HUES6 (cell line): ENCODE data around the gene ADAM11.
A peak's percentile ranks its signal among the peaks of the same experiment; 100 is the strongest.

ENCODE experiments used
- H3K27ac ChIP-seq: 2 replicates; pipeline ENCODE4 v1.7.0; 2013; ENCODE audit warnings: low read depth, mild to moderate bottlenecking, low read length, inconsistent platforms
- H3K27me3 ChIP-seq: 2 replicates; pipeline ENCODE4 v1.6.1; 2013; ENCODE audit warnings: low read length; ENCODE audit not compliant: control insufficient read depth, insufficient read depth
- H3K36me3 ChIP-seq: 2 replicates; pipeline ENCODE4 v1.6.1; 2013; ENCODE audit warnings: low read length; ENCODE audit not compliant: control insufficient read depth, insufficient read depth
- H3K4me1 ChIP-seq: 2 replicates; pipeline ENCODE4 v1.6.1; 2013; ENCODE audit warnings: low read length; ENCODE audit not compliant: control insufficient read depth, insufficient read depth
- H3K4me3 ChIP-seq: 2 replicates; pipeline ENCODE4 v1.5.1; 2013; ENCODE audit warnings: low read depth, low read length
- H3K9ac ChIP-seq: one replicate; pipeline ENCODE4 v1.6.1; 2013; ENCODE audit warnings: mild to moderate bottlenecking, low read length
- H3K9me3 ChIP-seq: 2 replicates; pipeline ENCODE4 v1.6.1; 2013; ENCODE audit warnings: low read depth, low read length; ENCODE audit not compliant: control insufficient read depth, insufficient read depth

ADAM11 gene

DNA sequence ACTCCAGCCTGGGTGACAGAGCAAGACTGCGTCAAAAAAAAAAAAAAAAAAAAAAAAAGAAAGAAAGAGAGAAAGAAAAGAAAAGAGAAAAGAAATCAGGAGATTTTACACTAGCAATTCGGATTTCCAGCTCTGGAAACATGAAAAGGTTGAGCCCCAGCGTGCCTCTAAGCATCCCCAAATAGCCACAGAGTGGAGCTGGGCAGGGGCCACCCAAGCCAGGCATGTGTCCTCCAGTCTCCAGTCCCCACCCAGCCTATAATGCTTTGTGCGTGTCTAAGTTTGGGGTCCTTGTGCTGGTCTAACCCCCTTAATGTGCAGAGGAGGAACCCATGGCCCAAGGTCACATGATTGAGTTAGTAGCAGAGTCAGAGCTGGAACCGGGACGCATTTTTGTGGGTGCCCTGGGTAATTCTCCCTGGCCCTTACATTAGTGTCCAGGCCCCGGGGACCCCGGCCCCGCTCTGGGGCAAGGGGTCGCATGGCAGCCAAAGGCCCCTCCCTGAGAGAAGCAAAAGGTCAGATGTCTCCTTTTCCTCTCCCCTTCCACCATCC is 19.9 kb downstream of the ADAM11 start:
- peaks cover 42% of the 10 kb centered on the region for H3K4me1 ChIP-seq
- H3K4me3 ChIP-seq: peak overlapping the region; percentile 63
- H3K9ac ChIP-seq: no peak overlapping the region
- no peak overlapping the region for H3K27ac ChIP-seq
- peaks cover 22% of the 10 kb centered on the region for H3K27me3 ChIP-seq
- no peaks in the 10 kb centered on the region for H3K36me3 ChIP-seq
- no peaks in the 10 kb centered on the region for H3K9me3 ChIP-seq

- peak overlapping the region; percentile 63 for H3K4me3 ChIP-seq
- H3K27me3 ChIP-seq: peaks cover 22% of the 10 kb centered on the region
- peaks cover 39% of the 10 kb centered on the region for H3K4me1 ChIP-seq
- no peaks in the 10 kb centered on the region for H3K9me3 ChIP-seq
- no peaks in the 10 kb centered on the region for H3K36me3 ChIP-seq
- no peak overlapping the region for H3K27ac ChIP-seq
- H3K9ac ChIP-seq: peak overlapping the region; percentile 65
Observed at GRCh38 chr17:44779211-44780025, 20.6 kb downstream of the ADAM11 start.

- no peaks in the 10 kb centered on the region for H3K9me3 ChIP-seq
- H3K9ac ChIP-seq: no peak overlapping the region
- peaks cover 22% of the 10 kb centered on the region for H3K27me3 ChIP-seq
- no peaks in the 10 kb centered on the region for H3K36me3 ChIP-seq
- H3K4me1 ChIP-seq: peaks cover 36% of the 10 kb centered on the region
- H3K27ac ChIP-seq: no peak overlapping the region
- no peak overlapping the region for H3K4me3 ChIP-seq
Observed at GRCh38 chr17:44780161-44780560, 21.4 kb downstream of the ADAM11 start.

- no peak overlapping the region for H3K4me3 ChIP-seq
- H3K27ac ChIP-seq: no peak overlapping the region
- peaks cover 36% of the 10 kb centered on the region for H3K4me1 ChIP-seq
- H3K9me3 ChIP-seq: no peaks in the 10 kb centered on the region
- peaks cover 22% of the 10 kb centered on the region for H3K27me3 ChIP-seq
- no peaks in the 10 kb centered on the region for H3K36me3 ChIP-seq
- H3K9ac ChIP-seq: no peak overlapping the region
Observed at GRCh38 chr17:44780845-44781480, 22.2 kb downstream of the ADAM11 start.

GRCh38 chr17:44781551-44782325 is 22.9 kb downstream of the ADAM11 start:
- H3K4me3 ChIP-seq: no peak overlapping the region
- peaks cover 32% of the 10 kb centered on the region for H3K4me1 ChIP-seq
- H3K36me3 ChIP-seq: no peaks in the 10 kb centered on the region
- H3K27ac ChIP-seq: no peak overlapping the region
- H3K9ac ChIP-seq: no peak overlapping the region
- peaks cover 14% of the 10 kb centered on the region for H3K27me3 ChIP-seq
- no peaks in the 10 kb centered on the region for H3K9me3 ChIP-seq

GRCh38 chr17:44782326-44782850 is 23.6 kb downstream of the ADAM11 start:
- Histone ChIP-seq H3K27me3 (peaks cover 8% of the 10 kb centered on the region), H3K9ac (no peak overlapping the region), H3K4me3 (no peak overlapping the region), H3K4me1 (peaks cover 32% of the 10 kb centered on the region), H3K9me3 (no peaks in the 10 kb centered on the region), H3K27ac (no peak overlapping the region), H3K36me3 (no peaks in the 10 kb centered on the region)

DNA sequence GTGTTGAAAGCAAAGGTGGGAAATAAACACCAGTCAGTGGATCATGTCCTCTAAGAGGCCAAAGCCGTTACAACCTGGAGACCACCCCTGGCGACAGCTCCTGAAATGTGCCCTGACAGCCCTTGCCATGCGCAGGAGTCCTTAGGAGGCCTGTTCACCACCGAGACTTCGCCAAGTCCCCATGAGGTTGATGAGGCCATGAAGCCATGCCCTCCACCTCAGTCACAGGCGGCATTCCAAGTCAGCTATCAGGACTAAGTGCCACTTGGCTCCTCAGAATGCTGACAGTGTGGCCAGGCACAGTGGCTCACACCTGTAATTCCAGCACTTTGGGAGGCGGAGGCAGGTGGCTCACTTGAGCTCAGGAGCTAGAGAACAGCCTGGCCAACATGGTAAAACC is 27.1 kb downstream of the ADAM11 start:
- no peaks in the 10 kb centered on the region for H3K36me3 ChIP-seq
- H3K4me3 ChIP-seq: no peak overlapping the region
- no peaks in the 10 kb centered on the region for H3K9me3 ChIP-seq
- peaks cover 19% of the 10 kb centered on the region for H3K4me1 ChIP-seq
- H3K27ac ChIP-seq: no peak overlapping the region
- H3K27me3 ChIP-seq: no peaks in the 10 kb centered on the region
- no peak overlapping the region for H3K9ac ChIP-seq

DNA sequence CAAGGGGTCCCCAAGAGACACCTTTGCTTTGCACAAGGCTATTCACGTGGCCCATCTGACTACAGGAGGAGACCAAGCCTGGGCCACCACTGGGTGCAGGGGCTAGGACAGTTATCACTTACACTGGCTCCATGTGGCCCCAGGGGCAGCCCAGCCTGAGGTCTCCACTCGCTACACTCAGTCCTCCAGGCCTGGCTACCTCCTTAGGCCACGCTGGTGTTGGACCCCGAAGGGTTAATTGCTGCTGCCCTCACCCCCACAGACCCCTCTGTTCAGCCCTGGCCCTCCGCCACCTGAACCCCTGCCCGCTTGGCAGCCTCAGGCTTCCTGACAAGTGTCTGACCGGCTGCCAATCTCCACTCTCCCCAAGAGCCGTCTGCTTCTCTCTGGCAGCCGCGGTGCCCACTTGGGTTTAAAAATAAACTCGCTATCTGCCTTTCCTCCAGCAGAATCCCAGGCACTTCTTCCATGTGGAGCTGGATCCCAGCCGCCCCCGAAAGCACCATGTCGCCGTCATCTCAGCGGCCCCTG is 27.8 kb downstream of the ADAM11 start:
- Histone ChIP-seq H3K4me1 (peaks cover 12% of the 10 kb centered on the region), H3K27me3 (no peaks in the 10 kb centered on the region), H3K36me3 (no peaks in the 10 kb centered on the region), H3K9me3 (no peaks in the 10 kb centered on the region), H3K27ac (no peak overlapping the region), H3K9ac (no peak overlapping the region), H3K4me3 (no peak overlapping the region)

DNA sequence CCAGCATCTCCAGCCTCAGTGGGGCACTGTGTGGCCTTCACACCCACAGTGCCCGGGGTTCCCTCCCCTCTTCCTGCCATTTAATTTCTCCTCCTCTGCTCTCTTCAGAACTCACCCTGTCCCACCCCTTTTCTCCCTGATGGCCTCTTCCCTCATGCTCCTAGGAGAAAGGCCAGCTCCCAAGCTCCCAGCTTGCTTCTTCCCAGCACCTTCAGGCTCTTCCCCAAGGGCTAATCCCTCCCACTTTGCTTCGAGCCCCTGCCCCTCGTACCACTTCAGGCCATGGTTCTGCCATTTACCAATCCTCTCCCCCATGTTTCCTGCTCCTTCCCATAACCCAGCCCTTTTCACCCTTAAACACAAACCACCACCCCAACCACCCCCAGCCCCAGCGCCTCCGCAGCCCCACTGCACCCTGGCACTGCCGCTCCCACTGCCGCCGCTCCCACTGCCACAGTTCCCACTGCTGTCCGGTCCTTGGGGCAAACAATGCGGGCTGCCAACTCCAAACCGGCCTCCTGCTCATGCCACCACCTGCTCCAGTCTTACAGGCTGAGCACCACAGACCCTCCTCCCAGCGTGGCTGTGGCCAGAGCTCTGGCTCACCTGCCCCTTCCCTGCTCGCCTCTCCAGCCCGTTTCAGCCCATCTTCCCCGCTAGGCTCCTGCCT is 28.6 kb downstream of the ADAM11 start:
- Histone ChIP-seq H3K9ac (no peak overlapping the region), H3K4me3 (no peak overlapping the region), H3K9me3 (no peaks in the 10 kb centered on the region), H3K27ac (no peak overlapping the region), H3K36me3 (no peaks in the 10 kb centered on the region), H3K27me3 (no peaks in the 10 kb centered on the region), H3K4me1 (peaks cover 4% of the 10 kb centered on the region)

GRCh38 chr17:44788139-44788538 is 29.4 kb downstream of the ADAM11 start:
- no peak overlapping the region for H3K27ac ChIP-seq
- no peaks in the 10 kb centered on the region for H3K36me3 ChIP-seq
- no peak overlapping the region for H3K4me3 ChIP-seq
- H3K4me1 ChIP-seq: no peaks in the 10 kb centered on the region
- H3K9ac ChIP-seq: no peak overlapping the region
- H3K9me3 ChIP-seq: no peaks in the 10 kb centered on the region
- no peaks in the 10 kb centered on the region for H3K27me3 ChIP-seq
